ENCODE data around the gene HNF1B. TPM values are rescaled to one million over a fixed set of nuclear protein-coding genes. Genes with fewer than 3 reads are reported as not detected.

The HNF1B gene
- total RNA-seq, 1 donor from 2014 or later = 0.99 TPM

- no peak for DNase-seq (ENCODE audit: extremely low read depth, low read depth, low spot score)
These were observed 70.3 kb downstream of the HNF1B start for GRCh38 chr17:37674511-37674910.

- no peak for DNase-seq (ENCODE audit: extremely low read depth, low read depth, low spot score)
These were observed 71.5 kb downstream of the HNF1B start for GRCh38 chr17:37673386-37673785.

- no peak for DNase-seq (ENCODE audit: extremely low read depth, low read depth, low spot score)
These were observed 72.2 kb downstream of the HNF1B start for GRCh38 chr17:37672548-37673078.

- DNase-seq (ENCODE audit: extremely low read depth, low read depth, low spot score) = no peak
These were observed 72.9 kb downstream of the HNF1B start for GRCh38 chr17:37671824-37672547.

GRCh38 chr17:37671028-37671823, 73.6 kb downstream of the HNF1B start:
- no peak for DNase-seq (ENCODE audit: extremely low read depth, low read depth, low spot score)

- no peak for DNase-seq (ENCODE audit: extremely low read depth, low read depth, low spot score)
These were observed 77.8 kb downstream of the HNF1B start for GRCh38 chr17:37667039-37667438.

GRCh38 chr17:37664214-37664613, 80.6 kb downstream of the HNF1B start:
- DNase-seq (ENCODE audit: extremely low read depth, low read depth, low spot score) = no peak

GRCh38 chr17:37662353-37662752, 82.5 kb downstream of the HNF1B start:
- no peak for DNase-seq (ENCODE audit: extremely low read depth, low read depth, low spot score)

- no peak for DNase-seq (ENCODE audit: extremely low read depth, low read depth, low spot score)
These were observed 83.4 kb downstream of the HNF1B start for GRCh38 chr17:37661400-37662014.

- DNase-seq (ENCODE audit: extremely low read depth, low read depth, low spot score) = no peak
These were observed 84.9 kb downstream of the HNF1B start for GRCh38 chr17:37659925-37660324.

GRCh38 chr17:37657202-37657601, 87.7 kb downstream of the HNF1B start:
- no peak for DNase-seq (ENCODE audit: extremely low read depth, low read depth, low spot score)

- DNase-seq (ENCODE audit: extremely low read depth, low read depth, low spot score) = no peak
These were observed 93.0 kb downstream of the HNF1B start for GRCh38 chr17:37651849-37652248.

GRCh38 chr17:37650419-37651003, 94.3 kb downstream of the HNF1B start:
- DNase-seq (ENCODE audit: extremely low read depth, low read depth, low spot score) = no peak

- peak; percentile 96 for DNase-seq (ENCODE audit: extremely low read depth, low read depth, low spot score)
These were observed 96.3 kb downstream of the HNF1B start for GRCh38 chr17:37648555-37648954.

- no peak for DNase-seq (ENCODE audit: extremely low read depth, low read depth, low spot score)
These were observed 97.0 kb downstream of the HNF1B start for GRCh38 chr17:37647856-37648255.

- DNase-seq (ENCODE audit: extremely low read depth, low read depth, low spot score) = no peak
These were observed 101.0 kb downstream of the HNF1B start for GRCh38 chr17:37643869-37644268.

- DNase-seq (ENCODE audit: extremely low read depth, low read depth, low spot score) = peak; percentile 72
These were observed 101.6 kb downstream of the HNF1B start, which contains the start of gene DDX52 for GRCh38 chr17:37643118-37643766. Gene DDX52, minus strand, starts transcription at chr17:37643446. Its CDS starts 26 bp downstream, at chr17:37643420.

GRCh38 chr17:37642681-37643080, 102.2 kb downstream of the HNF1B start:
- no peak for DNase-seq (ENCODE audit: extremely low read depth, low read depth, low spot score)

- no peak for DNase-seq (ENCODE audit: extremely low read depth, low read depth, low spot score)
These were observed 104.8 kb downstream of the HNF1B start for GRCh38 chr17:37640015-37640414.

- no peak for DNase-seq (ENCODE audit: extremely low read depth, low read depth, low spot score)
These were observed 106.9 kb downstream of the HNF1B start for GRCh38 chr17:37637956-37638355.

All from glomerular endothelial cell (primary cell).